Fibroblast of lung (primary cell): ENCODE data around the gene AGBL4. TPM values are rescaled to one million over a fixed set of nuclear protein-coding genes. Genes with fewer than 3 reads are reported as not detected.

Source experiments
- DNase-seq, 2 donors: peaks; one replicate each; pipeline versions ENCODE4 v3.0.0 to v3.0.0-alpha.2; 2010; ENCODE audit warnings: low read depth in 2 of 2
- H2AFZ ChIP-seq: 2 replicates; pipeline ENCODE4 v1.5.1; 2012; ENCODE audit warnings: low read length, control low read depth, inconsistent platforms
- H3K27ac ChIP-seq: 2 replicates; pipeline ENCODE4 v1.5.1; 2011; ENCODE audit warnings: low read length, control low read depth; ENCODE audit not compliant: insufficient read depth
- H3K27me3 ChIP-seq: 2 replicates; pipeline ENCODE4 v1.5.1; 2011; ENCODE audit warnings: mild to moderate bottlenecking, low read length; ENCODE audit not compliant: control insufficient read depth, insufficient read depth
- H3K36me3 ChIP-seq: 2 replicates; pipeline ENCODE4 v1.5.1; 2011; ENCODE audit warnings: low read length; ENCODE audit not compliant: control insufficient read depth, insufficient read depth
- H3K4me1 ChIP-seq: 2 replicates; pipeline ENCODE4 v1.5.1; 2011; ENCODE audit warnings: low read length; ENCODE audit not compliant: control insufficient read depth, insufficient read depth; ENCODE audit errors: extremely low read depth
- H3K4me2 ChIP-seq: 2 replicates; pipeline ENCODE4 v1.5.1; 2011; ENCODE audit warnings: low read length, control low read depth; ENCODE audit not compliant: insufficient read depth; ENCODE audit errors: extremely low read depth
- H3K4me3 ChIP-seq, 4 experiments: fragments of 200-600 bp in 1 of 4; sonication (generic) in 1 of 4; replicated peaks in 1 of 4; 2 replicates each; pipeline ENCODE4 v1.5.1; 2011 to 2016; ENCODE audit warnings: low read length in 4 of 4, low read depth in 3 of 4, mild to moderate bottlenecking in 3 of 4, control low read depth in 2 of 4, inconsistent platforms in 1 of 4, mixed read lengths in 1 of 4; ENCODE audit not compliant: insufficient read depth in 1 of 4; ENCODE audit errors: control extremely low read depth in 1 of 4
- H3K79me2 ChIP-seq: 2 replicates; pipeline ENCODE4 v1.5.1; 2012; ENCODE audit warnings: mild to moderate bottlenecking, low read length, inconsistent platforms; ENCODE audit not compliant: control insufficient read depth, insufficient read depth
- H3K9ac ChIP-seq: 2 replicates; pipeline ENCODE4 v1.5.1; 2011; ENCODE audit warnings: mild to moderate bottlenecking, low read length, control low read depth; ENCODE audit not compliant: insufficient read depth
- H3K9me3 ChIP-seq: 2 replicates; pipeline ENCODE4 v1.5.1; 2012; ENCODE audit warnings: low read depth, low read length; ENCODE audit not compliant: control insufficient read depth, insufficient read depth
- H4K20me1 ChIP-seq: 2 replicates; pipeline ENCODE4 v1.5.1; 2011; ENCODE audit warnings: low read length; ENCODE audit not compliant: control insufficient read depth, insufficient read depth; ENCODE audit errors: extremely low read depth
- EZH2 ChIP-seq: IDR thresholded peaks from 2 replicates; pipeline ENCODE4 v1.5.1; 2012; ENCODE audit warnings: low read length, control low read depth, mild to moderate bottlenecking; ENCODE audit errors: missing control alignments
- polyA plus RNA-seq, 2 donors: library from polyadenylated mRNA; depleted of rRNA in 1 of 2; stranded (reverse) in 1 of 2; unstranded in 1 of 2; fragments of >200 nt; gene quantifications; 2 replicates each; pipeline ENCODE4 v1.2.1, GENCODE V29; 2011 to 2012; ENCODE audit warnings: missing spikeins in 1 of 2
- total RNA-seq: library from RNA; depleted of rRNA; stranded (reverse); fragments of >200 nt; gene quantifications from 2 replicates; pipeline ENCODE4 v1.2.1, GENCODE V29; 2014
- TF ChIP-seq, protein P1 (sequence below), 2 donors: IDR thresholded peaks in 1 of 2; conservative IDR thresholded peaks in 1 of 2; 1 replicate in 1 of 2; 2 replicates in 1 of 2; pipeline ENCODE4 v1.5.1; 2011 to 2012; ENCODE audit warnings: low read length in 2 of 2, control low read depth in 1 of 2, inconsistent platforms in 1 of 2, low read depth in 1 of 2, mild to moderate bottlenecking in 1 of 2

The AGBL4 gene
- total and polyA plus RNA-seq, 2 donors (not counting 1 experiment from before 2014, with no cell fraction given), result not detected

DNA sequence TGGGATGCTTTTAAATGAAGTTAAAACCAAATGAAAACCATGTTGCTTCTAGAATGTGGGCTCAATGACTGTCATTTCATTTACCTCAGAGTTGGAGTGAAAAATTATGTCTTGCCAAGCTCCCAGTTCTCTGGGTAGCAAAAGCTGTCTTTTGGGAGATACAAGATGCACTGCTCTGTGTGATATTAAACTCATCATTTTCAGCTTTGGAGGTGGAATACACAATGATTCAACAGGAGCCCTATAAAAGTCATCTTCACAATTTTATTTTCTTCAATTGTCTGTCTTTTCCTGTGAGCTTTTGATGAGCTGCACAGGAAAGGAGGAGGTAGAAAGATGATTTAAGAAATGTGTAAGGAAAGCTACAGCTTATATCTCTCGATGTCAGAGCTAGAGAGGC is 1431.4 kb downstream of the AGBL4 start:
- Histone ChIP-seq H3K4me1 (no peaks in the 10 kb centered on the region), H3K4me2 (no peak overlapping the region), H3K27ac (no peak overlapping the region), H3K4me3 (no peak overlapping the region), H3K9me3 (no peaks in the 10 kb centered on the region), H3K36me3 (no peaks in the 10 kb centered on the region), H3K9ac (no peak overlapping the region), H3K27me3 (no peaks in the 10 kb centered on the region), H4K20me1 (no peaks in the 10 kb centered on the region), H3K79me2 (no peaks in the 10 kb centered on the region), H2AFZ (no peak overlapping the region)
- TF ChIP-seq EZH2, result no peak
- TF ChIP-seq, protein P1, sequence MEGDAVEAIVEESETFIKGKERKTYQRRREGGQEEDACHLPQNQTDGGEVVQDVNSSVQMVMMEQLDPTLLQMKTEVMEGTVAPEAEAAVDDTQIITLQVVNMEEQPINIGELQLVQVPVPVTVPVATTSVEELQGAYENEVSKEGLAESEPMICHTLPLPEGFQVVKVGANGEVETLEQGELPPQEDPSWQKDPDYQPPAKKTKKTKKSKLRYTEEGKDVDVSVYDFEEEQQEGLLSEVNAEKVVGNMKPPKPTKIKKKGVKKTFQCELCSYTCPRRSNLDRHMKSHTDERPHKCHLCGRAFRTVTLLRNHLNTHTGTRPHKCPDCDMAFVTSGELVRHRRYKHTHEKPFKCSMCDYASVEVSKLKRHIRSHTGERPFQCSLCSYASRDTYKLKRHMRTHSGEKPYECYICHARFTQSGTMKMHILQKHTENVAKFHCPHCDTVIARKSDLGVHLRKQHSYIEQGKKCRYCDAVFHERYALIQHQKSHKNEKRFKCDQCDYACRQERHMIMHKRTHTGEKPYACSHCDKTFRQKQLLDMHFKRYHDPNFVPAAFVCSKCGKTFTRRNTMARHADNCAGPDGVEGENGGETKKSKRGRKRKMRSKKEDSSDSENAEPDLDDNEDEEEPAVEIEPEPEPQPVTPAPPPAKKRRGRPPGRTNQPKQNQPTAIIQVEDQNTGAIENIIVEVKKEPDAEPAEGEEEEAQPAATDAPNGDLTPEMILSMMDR (conservative IDR thresholded peaks at IDR 0.05 in 1 of 2, IDR thresholded peaks at IDR 0.05 in 1 of 2; ENCODE audit: low read depth in 1 of 2, low read length in 2 of 2), result no peak
- DNase-seq, result no peak

- TF ChIP-seq, protein P1 (conservative IDR thresholded peaks at IDR 0.05 in 1 of 2, IDR thresholded peaks at IDR 0.05 in 1 of 2; ENCODE audit: low read depth in 1 of 2, low read length in 2 of 2), result no peak
- TF ChIP-seq EZH2, result no peak
- H3K4me3 ChIP-seq, result no peak overlapping the region
Observed at GRCh38 chr1:48591181-48591580, 1432.6 kb downstream of the AGBL4 start.

GRCh38 chr1:48588061-48588460 is 1435.7 kb downstream of the AGBL4 start:
- TF ChIP-seq, protein P1 (conservative IDR thresholded peaks at IDR 0.05 in 1 of 2, IDR thresholded peaks at IDR 0.05 in 1 of 2; ENCODE audit: low read depth in 1 of 2, low read length in 2 of 2), result no peak
- TF ChIP-seq EZH2, result no peak
- no peaks in the 10 kb centered on the region for H3K4me1 ChIP-seq
- no peak overlapping the region for H3K4me3 ChIP-seq
- no peak overlapping the region for H3K9ac ChIP-seq
- H3K79me2 ChIP-seq, result no peaks in the 10 kb centered on the region
- no peaks in the 10 kb centered on the region for H3K27me3 ChIP-seq
- no peak overlapping the region for H3K27ac ChIP-seq
- no peak for DNase-seq
- H3K36me3 ChIP-seq, result no peaks in the 10 kb centered on the region
- no peak overlapping the region for H3K4me2 ChIP-seq
- no peak overlapping the region for H2AFZ ChIP-seq
- H3K9me3 ChIP-seq, result no peaks in the 10 kb centered on the region
- no peaks in the 10 kb centered on the region for H4K20me1 ChIP-seq

More at GRCh38 chr1:48591181-48591580, 1432.6 kb downstream of the AGBL4 start:
- no peak overlapping the region for H3K27ac ChIP-seq
- H3K9ac ChIP-seq, result no peak overlapping the region
- no peaks in the 10 kb centered on the region for H3K36me3 ChIP-seq
- no peaks in the 10 kb centered on the region for H3K4me1 ChIP-seq
- no peaks in the 10 kb centered on the region for H4K20me1 ChIP-seq
- H3K27me3 ChIP-seq, result no peaks in the 10 kb centered on the region
- no peaks in the 10 kb centered on the region for H3K79me2 ChIP-seq
- no peaks in the 10 kb centered on the region for H3K9me3 ChIP-seq
- H3K4me2 ChIP-seq, result no peak overlapping the region
- DNase-seq, result no peak
- H2AFZ ChIP-seq, result no peak overlapping the region
